Activated naive CD4-positive, alpha-beta T cell treated with anti-CD3 and anti-CD28 coated beads, Interleukin-2, amount 10 ng/mL, durations not matched to agents 7 days and 5 days (primary cell): Measurements from ENCODE around the gene RDX.

Experiments used
- CTCF ChIA-PET: fragments of 350-600 bp; sonication (Branson Sonifier 250); formaldehyde crosslinking; loops from one replicate; lab custom pipeline; 2021; ENCODE audit warnings: antibody characterized with exemption; lab: Charles Lee
- DNase-seq: peaks from one replicate; pipeline ENCODE4 v3.0.0-alpha.2; 2020
- H3K27ac Mint-ChIP-seq: one replicate; pipeline ENCODE4 v1.8.0; 2021; ENCODE audit warnings: mild to moderate bottlenecking, moderate library complexity, mixed read lengths
- H3K27me3 Mint-ChIP-seq: one replicate; pipeline ENCODE4 v1.8.0; 2021; ENCODE audit warnings: mild to moderate bottlenecking, mixed read lengths
- H3K36me3 Mint-ChIP-seq: one replicate; pipeline ENCODE4 v1.8.0; 2021; ENCODE audit warnings: mixed read lengths
- H3K4me1 Mint-ChIP-seq: one replicate; pipeline ENCODE4 v1.8.0; 2021; ENCODE audit warnings: mixed read lengths
- H3K4me3 Mint-ChIP-seq: one replicate; pipeline ENCODE4 v1.8.0; 2021; ENCODE audit warnings: mild to moderate bottlenecking, moderate library complexity, mixed read lengths
- H3K9me3 Mint-ChIP-seq: one replicate; pipeline ENCODE4 v1.8.0; 2021; ENCODE audit warnings: mixed read lengths

RDX gene

GRCh38 chr11:110279881-110280280 is 16.5 kb downstream of the RDX start:
- H3K9me3 Mint-ChIP-seq, result no peaks in the 10 kb centered on the region
- CTCF ChIA-PET, result interaction anchor here (0.6 to 0.8 kb wide), 3 partner anchors 55 to 102 kb away, joined by 3 to 5 read pairs (median 3); no protein-coding TSS in a partner anchor
- H3K27me3 Mint-ChIP-seq, result no peaks in the 10 kb centered on the region
- H3K27ac Mint-ChIP-seq, result no peak overlapping the region
- H3K36me3 Mint-ChIP-seq, result peaks cover 16% of the 10 kb centered on the region
- H3K4me1 Mint-ChIP-seq, result no peaks in the 10 kb centered on the region
- no peak overlapping the region for H3K4me3 Mint-ChIP-seq
- DNase-seq, result no peak

- Mint-ChIP-seq H3K27me3 (no peaks in the 10 kb centered on the region), H3K27ac (no peak overlapping the region), H3K9me3 (no peaks in the 10 kb centered on the region), H3K4me1 (peaks cover 16% of the 10 kb centered on the region), H3K4me3 (no peak overlapping the region), H3K36me3 (peaks cover 37% of the 10 kb centered on the region)
- no peak for DNase-seq
- CTCF ChIA-PET, result interaction anchor here (1.0 kb wide), 1 partner anchor 72 kb away, joined by 3 read pairs; no protein-coding TSS in a partner anchor
Measured at GRCh38 chr11:110272919-110273318, 23.5 kb downstream of the RDX start.

GRCh38 chr11:110269996-110270395 is 26.4 kb downstream of the RDX start:
- Mint-ChIP-seq H3K36me3 (peaks cover 35% of the 10 kb centered on the region), H3K27me3 (no peaks in the 10 kb centered on the region)
- CTCF ChIA-PET, result no interaction called here

DNA sequence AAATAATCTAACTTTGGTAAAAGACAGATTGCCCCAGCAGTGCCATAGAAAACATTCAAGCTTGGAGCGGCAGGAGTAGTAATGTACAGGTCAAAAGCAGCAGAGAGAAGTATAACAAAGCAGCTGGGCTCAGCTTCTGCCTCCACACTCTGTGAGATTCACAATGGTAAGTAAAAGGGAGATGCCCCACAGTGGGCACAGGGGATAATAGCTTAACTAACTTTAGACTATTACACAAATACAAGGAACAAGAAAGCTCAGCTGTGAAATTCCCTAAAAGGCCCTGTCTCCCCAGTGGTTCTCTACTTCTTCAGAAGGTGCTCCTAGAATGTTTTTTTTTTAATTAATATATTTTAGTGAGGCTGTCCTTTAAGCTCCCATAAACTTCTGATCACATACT is 28.0 kb downstream of the RDX start:
- DNase-seq, result no peak
- no peaks in the 10 kb centered on the region for H3K27me3 Mint-ChIP-seq
- no peak overlapping the region for H3K27ac Mint-ChIP-seq
- H3K4me1 Mint-ChIP-seq, result peaks cover 16% of the 10 kb centered on the region
- CTCF ChIA-PET, result interaction anchor here (0.6 to 1.6 kb wide), 2 partner anchors 9 to 74 kb away, joined by 3 to 4 read pairs; no protein-coding TSS in a partner anchor
- no peaks in the 10 kb centered on the region for H3K9me3 Mint-ChIP-seq
- H3K36me3 Mint-ChIP-seq, result peaks cover 38% of the 10 kb centered on the region
- H3K4me3 Mint-ChIP-seq, result no peak overlapping the region

More at GRCh38 chr11:110269996-110270395, 26.4 kb downstream of the RDX start:
- Mint-ChIP-seq H3K9me3 (no peaks in the 10 kb centered on the region), H3K27ac (no peak overlapping the region), H3K4me1 (peaks cover 16% of the 10 kb centered on the region), H3K4me3 (no peak overlapping the region)
- no peak for DNase-seq

GRCh38 chr11:110262072-110262403 is 34.4 kb downstream of the RDX start:
- Mint-ChIP-seq H3K27me3 (no peaks in the 10 kb centered on the region), H3K27ac (no peak overlapping the region), H3K4me3 (no peak overlapping the region), H3K4me1 (no peaks in the 10 kb centered on the region), H3K36me3 (peaks cover 44% of the 10 kb centered on the region), H3K9me3 (no peaks in the 10 kb centered on the region)
- CTCF ChIA-PET, result no interaction called here
- no peak for DNase-seq

- Mint-ChIP-seq H3K9me3 (no peaks in the 10 kb centered on the region), H3K36me3 (peaks cover 44% of the 10 kb centered on the region), H3K4me3 (no peak overlapping the region), H3K27me3 (no peaks in the 10 kb centered on the region), H3K27ac (no peak overlapping the region), H3K4me1 (no peaks in the 10 kb centered on the region)
- CTCF ChIA-PET, result no interaction called here
- DNase-seq, result no peak
Measured at GRCh38 chr11:110261195-110262071, 35.0 kb downstream of the RDX start.

- no peaks in the 10 kb centered on the region for H3K9me3 Mint-ChIP-seq
- peaks cover 22% of the 10 kb centered on the region for H3K36me3 Mint-ChIP-seq
- no peaks in the 10 kb centered on the region for H3K27me3 Mint-ChIP-seq
- H3K4me3 Mint-ChIP-seq, result no peak overlapping the region
- CTCF ChIA-PET, result no interaction called here
- no peak for DNase-seq
- H3K4me1 Mint-ChIP-seq, result no peaks in the 10 kb centered on the region
- H3K27ac Mint-ChIP-seq, result no peak overlapping the region
Measured at GRCh38 chr11:110253525-110253924, 42.9 kb downstream of the RDX start.

GRCh38 chr11:110251836-110252235 is 44.6 kb downstream of the RDX start:
- H3K9me3 Mint-ChIP-seq, result no peaks in the 10 kb centered on the region
- no peaks in the 10 kb centered on the region for H3K4me1 Mint-ChIP-seq
- no peak for DNase-seq
- no peak overlapping the region for H3K4me3 Mint-ChIP-seq
- H3K36me3 Mint-ChIP-seq, result peaks cover 20% of the 10 kb centered on the region
- CTCF ChIA-PET, result no interaction called here
- no peak overlapping the region for H3K27ac Mint-ChIP-seq
- H3K27me3 Mint-ChIP-seq, result no peaks in the 10 kb centered on the region

GRCh38 chr11:110250168-110250567 is 46.2 kb downstream of the RDX start:
- H3K9me3 Mint-ChIP-seq, result no peaks in the 10 kb centered on the region

DNA sequence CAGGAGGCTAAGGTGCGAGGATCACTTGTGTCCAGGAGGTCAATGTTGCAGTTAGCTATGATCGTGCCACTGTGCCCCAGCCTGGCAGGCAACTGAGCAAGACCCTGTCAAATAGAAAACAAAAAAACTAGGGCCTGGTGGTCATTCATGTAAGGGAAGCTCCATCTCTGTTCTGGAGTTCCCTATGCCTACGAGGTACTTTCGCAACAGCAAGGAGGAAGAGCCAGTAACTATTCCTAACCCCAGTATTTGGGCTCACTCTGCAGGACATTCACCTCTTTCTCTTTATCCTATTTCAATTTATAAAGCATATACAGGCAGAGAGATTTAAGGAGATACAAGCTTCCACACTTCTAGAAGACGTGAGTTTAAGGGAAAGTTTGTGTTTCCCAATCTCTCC is 46.6 kb downstream of the RDX start:
- Mint-ChIP-seq H3K4me3 (no peak overlapping the region), H3K27me3 (no peaks in the 10 kb centered on the region), H3K36me3 (peaks cover 23% of the 10 kb centered on the region), H3K4me1 (no peaks in the 10 kb centered on the region), H3K9me3 (no peaks in the 10 kb centered on the region), H3K27ac (no peak overlapping the region)
- no peak for DNase-seq
- CTCF ChIA-PET, result interaction anchor here (0.7 to 1.4 kb wide), 4 partner anchors 14 to 118 kb away, joined by 3 to 4 read pairs (median 3); no protein-coding TSS in a partner anchor

More at GRCh38 chr11:110250168-110250567, 46.2 kb downstream of the RDX start:
- H3K27me3 Mint-ChIP-seq, result no peaks in the 10 kb centered on the region
- no peak for DNase-seq
- CTCF ChIA-PET, result interaction anchor here (0.7 to 1.4 kb wide), 2 partner anchors 13 to 26 kb away, joined by 3 read pairs; no protein-coding TSS in a partner anchor
- H3K4me1 Mint-ChIP-seq, result no peaks in the 10 kb centered on the region
- no peak overlapping the region for H3K27ac Mint-ChIP-seq
- H3K4me3 Mint-ChIP-seq, result no peak overlapping the region
- H3K36me3 Mint-ChIP-seq, result peaks cover 23% of the 10 kb centered on the region

- no peaks in the 10 kb centered on the region for H3K4me1 Mint-ChIP-seq
- no peak overlapping the region for H3K4me3 Mint-ChIP-seq
- H3K9me3 Mint-ChIP-seq, result no peaks in the 10 kb centered on the region
- peaks cover 22% of the 10 kb centered on the region for H3K36me3 Mint-ChIP-seq
- no peaks in the 10 kb centered on the region for H3K27me3 Mint-ChIP-seq
- CTCF ChIA-PET, result interaction anchor here (0.7 to 1.4 kb wide), 3 partner anchors 15 to 119 kb away, joined by 3 to 4 read pairs (median 3); no protein-coding TSS in a partner anchor
- no peak overlapping the region for H3K27ac Mint-ChIP-seq
- DNase-seq, result no peak
Measured at GRCh38 chr11:110249066-110249465, 47.3 kb downstream of the RDX start.

- CTCF ChIA-PET, result no interaction called here
- no peak for DNase-seq
- Mint-ChIP-seq H3K9me3 (no peaks in the 10 kb centered on the region), H3K27me3 (no peaks in the 10 kb centered on the region), H3K36me3 (peaks cover 34% of the 10 kb centered on the region), H3K27ac (no peak overlapping the region), H3K4me3 (no peak overlapping the region), H3K4me1 (peaks cover 5% of the 10 kb centered on the region)
Measured at GRCh38 chr11:110243791-110244190, 52.6 kb downstream of the RDX start.

GRCh38 chr11:110242746-110243145 is 53.7 kb downstream of the RDX start:
- Mint-ChIP-seq H3K27ac (no peak overlapping the region), H3K4me3 (no peak overlapping the region), H3K27me3 (no peaks in the 10 kb centered on the region), H3K4me1 (peaks cover 5% of the 10 kb centered on the region), H3K36me3 (peaks cover 32% of the 10 kb centered on the region), H3K9me3 (no peaks in the 10 kb centered on the region)
- CTCF ChIA-PET, result no interaction called here
- no peak for DNase-seq

- Mint-ChIP-seq H3K9me3 (no peaks in the 10 kb centered on the region), H3K4me1 (peaks cover 5% of the 10 kb centered on the region), H3K36me3 (peaks cover 34% of the 10 kb centered on the region), H3K27ac (no peak overlapping the region), H3K4me3 (no peak overlapping the region), H3K27me3 (no peaks in the 10 kb centered on the region)
- CTCF ChIA-PET, result no interaction called here
- no peak for DNase-seq
Measured at GRCh38 chr11:110242188-110242587, 54.2 kb downstream of the RDX start.

DNA sequence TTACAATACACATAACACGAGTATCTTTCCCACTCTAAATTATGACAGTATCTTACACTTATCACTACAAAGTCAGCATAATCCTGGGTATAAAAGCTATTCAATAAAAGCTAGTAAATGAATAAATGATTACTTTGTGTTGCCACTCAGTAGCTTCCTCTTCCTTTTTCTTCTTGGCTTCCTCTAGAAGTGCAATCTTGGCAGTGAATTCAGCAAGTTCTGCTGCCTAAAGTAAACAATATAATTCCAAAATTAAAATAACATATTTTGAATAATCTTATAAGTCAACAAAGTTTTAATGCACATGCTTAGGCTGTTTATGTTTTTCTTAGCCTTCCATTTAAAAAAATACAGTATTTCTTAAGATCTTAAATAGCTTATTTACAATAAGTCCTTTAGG is 60.4 kb downstream of the RDX start:
- H3K9me3 Mint-ChIP-seq, result no peaks in the 10 kb centered on the region
- H3K27ac Mint-ChIP-seq, result no peak overlapping the region
- H3K4me3 Mint-ChIP-seq, result no peak overlapping the region
- DNase-seq, result no peak
- H3K36me3 Mint-ChIP-seq, result peaks cover 38% of the 10 kb centered on the region
- CTCF ChIA-PET, result interaction anchor here (0.6 kb wide), 2 partner anchors 92 to 1652 kb away, joined by 3 read pairs; no protein-coding TSS in a partner anchor
- H3K27me3 Mint-ChIP-seq, result no peaks in the 10 kb centered on the region
- peaks cover 5% of the 10 kb centered on the region for H3K4me1 Mint-ChIP-seq
